A673 (cell line): ENCODE data around the gene DBF4.

Experiments used
- CTCF ChIP-seq: fragments of 300-800, 200-600 bp; sonication (generic); conservative IDR thresholded peaks from 2 replicates; pipeline ENCODE4 v1.5.1; 2017; ENCODE audit warnings: low read depth, mild to moderate bottlenecking, antibody characterized with exemption, low read length, moderate library complexity, mixed read lengths
- EZH2 ChIP-seq: fragments of 200-600 bp; sonication (generic); IDR thresholded peaks from 2 replicates; pipeline ENCODE4 v1.6.1; 2017; ENCODE audit warnings: borderline replicate concordance, low read depth, mild to moderate bottlenecking, mixed read lengths, antibody characterized with exemption, low read length; ENCODE audit not compliant: poor library complexity, severe bottlenecking

- TF ChIP-seq CTCF (no peak), EZH2 (no peak)
Observed at GRCh38 chr7:87920578-87920977, 44.3 kb downstream of the DBF4 start.
